ENCODE results near the gene GRAP. TPM values are rescaled to one million over a fixed set of nuclear protein-coding genes. Genes with fewer than 3 reads are reported as not detected.

Gene GRAP
- total and polyA plus RNA-seq, 9 of the 15 experiments (the other 6 are each of a cell fraction or from before 2014, with no cell fraction given): 0.07 to 0.41 (median 0.19) TPM; not detected in 5

- TF ChIP-seq SRSF1 (IDR thresholded peaks at IDR 0.05; ENCODE audit: low read depth, low read length) (no peak), ZFP1 (CRISPR knock-in tag; IDR thresholded peaks at IDR 0.05) (no peak), NFATC3 (IDR thresholded peaks at IDR 0.05) (no peak), HMGN3 (IDR thresholded peaks at IDR 0.05; ENCODE audit: borderline replicate concordance, extremely low read depth, insufficient read length, low read depth, low read length) (peak; percentile 76), HMG20B (CRISPR knock-in tag; IDR thresholded peaks at IDR 0.05) (no peak), ZNF3 (CRISPR knock-in tag; IDR thresholded peaks at IDR 0.05) (no peak), XRCC5 (IDR thresholded peaks at IDR 0.05; ENCODE audit: low read depth, low read length) (no peak), NFIX (CRISPR knock-in tag; IDR thresholded peaks at IDR 0.05; ENCODE audit: low read depth) (no peak), CC2D1A (IDR thresholded peaks at IDR 0.05) (no peak), PHB (CRISPR knock-in tag; IDR thresholded peaks at IDR 0.05) (no peak), ZFX (CRISPR knock-in tag; IDR thresholded peaks at IDR 0.05) (peak; percentile 66), CREB1 (IDR thresholded peaks at IDR 0.05) (no peak), CREB1 (CRISPR knock-in tag; IDR thresholded peaks at IDR 0.05) (no peak), ZKSCAN1 (IDR thresholded peaks at IDR 0.05; ENCODE audit: low read depth, low read length) (no peak), ZNF445 (CRISPR knock-in tag; IDR thresholded peaks at IDR 0.05; ENCODE audit: low read depth) (no peak), ZNF263 (CRISPR knock-in tag; IDR thresholded peaks at IDR 0.05; ENCODE audit: borderline replicate concordance) (no peak), BACH1 (tag; IDR thresholded peaks at IDR 0.05) (no peak), RCOR1 (IDR thresholded peaks at IDR 0.05; ENCODE audit: borderline replicate concordance in 1 of 2, low read depth in 2 of 2, low read length in 2 of 2) (no peak), CHD4 (IDR thresholded peaks at IDR 0.05; ENCODE audit: insufficient read depth, insufficient replicate concordance, low read depth, low read length, poor library complexity, severe bottlenecking) (no peak), CHD2 (IDR thresholded peaks at IDR 0.05; ENCODE audit: low read depth, low read length) (peak; percentile 76; the same call in 1 of the 2 replicates), CREM (IDR thresholded peaks at IDR 0.05; ENCODE audit: low read depth) (no peak), ZKSCAN8 (CRISPR knock-in tag; IDR thresholded peaks at IDR 0.05) (no peak), SOX6 (IDR thresholded peaks at IDR 0.05) (no peak), ATF2 (CRISPR knock-in tag; IDR thresholded peaks at IDR 0.05) (no peak), BRF2 (IDR thresholded peaks at IDR 0.05; ENCODE audit: borderline replicate concordance, insufficient read depth, insufficient read length) (no peak), TAF7 (tag; IDR thresholded peaks at IDR 0.05) (no peak), ASH1L (IDR thresholded peaks at IDR 0.05; ENCODE audit: borderline replicate concordance, low read depth, partially characterized antibody) (no peak), ZNF695 (CRISPR knock-in tag; IDR thresholded peaks at IDR 0.05) (no peak)
Measured at GRCh38 chr17:19004421-19005136, 42.2 kb downstream of the GRAP start, which contains the start of gene FAM83G (continued).

All from K562 (cell line).